GM08714 (cell line): ENCODE data around the gene APH1B.

Experiments used
- H3K4me3 ChIP-seq: fragments of 200-500 bp; sonication (Bioruptor generic); 2 replicates; pipeline ENCODE4 v1.5.1; 2014; ENCODE audit warnings: mild to moderate bottlenecking, low read length, inconsistent platforms
- ZNF274 ChIP-seq: IDR thresholded peaks from 2 replicates; pipeline ENCODE4 v1.6.1; 2012; ENCODE audit warnings: mild to moderate bottlenecking, low read depth, low read length

Gene APH1B

DNA sequence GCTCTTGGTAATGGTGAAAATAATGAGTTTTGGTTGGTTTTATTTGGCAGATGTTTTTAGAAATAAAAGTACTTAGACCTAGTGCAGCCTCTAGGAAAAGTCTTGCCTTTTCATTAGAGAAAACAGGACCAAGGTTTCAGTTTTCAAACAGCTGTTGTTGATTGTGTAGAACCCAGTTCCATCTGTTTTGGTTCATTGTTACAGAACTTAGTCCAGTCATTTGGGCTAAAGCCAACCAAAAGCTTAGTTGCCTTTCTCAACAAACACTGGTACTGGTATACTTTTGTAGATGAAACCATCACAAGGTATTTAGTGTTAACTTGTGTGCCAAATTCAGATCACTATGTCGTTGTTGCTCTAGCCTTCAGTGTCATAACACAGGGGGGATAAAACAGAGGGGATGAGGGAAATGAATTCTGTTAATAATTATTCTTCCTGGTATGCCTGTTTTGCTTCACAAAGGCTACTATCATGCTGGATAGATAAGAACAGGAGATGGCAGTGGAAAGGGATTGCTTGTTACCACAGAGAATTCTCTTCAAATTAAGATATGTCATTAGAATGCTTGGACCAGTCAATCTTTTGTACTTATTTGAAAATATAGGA is 12.6 kb upstream of the APH1B start:
- H3K4me3 ChIP-seq = no peak overlapping the region
- TF ChIP-seq ZNF274 = no peak

DNA sequence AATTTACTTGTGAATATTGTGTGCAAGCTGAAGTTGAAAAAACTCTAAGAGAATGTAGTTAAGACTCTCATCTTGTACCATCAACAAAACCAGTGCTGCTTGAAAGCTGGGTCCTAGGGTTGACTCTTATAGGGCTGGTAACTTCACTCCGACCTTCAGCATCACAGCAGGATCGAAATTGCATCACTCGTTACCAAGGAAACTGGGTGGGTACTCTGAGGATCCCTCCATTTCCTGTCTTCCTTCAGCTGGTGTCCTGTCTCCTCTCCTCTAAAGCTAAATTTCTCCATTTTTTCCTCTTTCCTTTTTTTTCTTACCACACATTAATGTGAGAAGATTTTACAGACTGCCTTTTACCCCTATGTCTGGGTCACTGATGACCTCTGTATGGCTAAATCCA is 3.0 kb upstream of the APH1B start:
- no peak overlapping the region for H3K4me3 ChIP-seq
- no peak for TF ChIP-seq ZNF274

DNA sequence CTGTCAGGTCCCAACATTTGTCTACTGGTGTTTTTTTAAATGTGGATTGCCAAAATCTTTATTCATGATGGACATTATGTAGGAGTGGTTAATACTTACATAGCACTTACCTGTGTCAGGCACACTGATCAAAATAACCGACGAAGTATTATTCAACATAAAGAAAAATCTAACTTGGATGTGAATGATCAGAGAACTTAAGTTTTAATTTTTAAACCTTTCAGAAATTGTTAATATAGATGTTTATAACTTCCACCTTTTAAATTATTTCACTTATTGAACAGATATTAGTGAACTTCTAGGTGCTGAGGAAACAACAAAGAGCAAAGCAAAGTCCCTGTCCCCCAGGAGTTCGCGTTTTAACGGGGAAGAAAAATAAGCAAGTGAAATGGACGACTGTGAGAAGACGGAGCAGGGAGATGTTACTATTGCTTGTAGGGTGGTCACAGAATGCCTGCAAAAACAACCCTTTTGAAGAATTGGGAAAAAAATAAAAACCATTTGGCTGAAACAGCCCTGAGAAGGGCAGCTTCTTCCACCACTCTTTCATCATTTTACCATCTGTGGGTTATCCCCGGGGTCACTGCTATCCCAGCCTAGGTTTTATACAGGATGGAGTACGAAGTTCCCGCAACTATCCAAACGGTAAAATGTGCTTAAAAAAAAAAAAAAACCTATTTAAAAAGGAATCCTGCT is 915 bp upstream of the APH1B start:
- TF ChIP-seq ZNF274 = no peak
- peak overlapping the region; percentile 82 for H3K4me3 ChIP-seq

DNA sequence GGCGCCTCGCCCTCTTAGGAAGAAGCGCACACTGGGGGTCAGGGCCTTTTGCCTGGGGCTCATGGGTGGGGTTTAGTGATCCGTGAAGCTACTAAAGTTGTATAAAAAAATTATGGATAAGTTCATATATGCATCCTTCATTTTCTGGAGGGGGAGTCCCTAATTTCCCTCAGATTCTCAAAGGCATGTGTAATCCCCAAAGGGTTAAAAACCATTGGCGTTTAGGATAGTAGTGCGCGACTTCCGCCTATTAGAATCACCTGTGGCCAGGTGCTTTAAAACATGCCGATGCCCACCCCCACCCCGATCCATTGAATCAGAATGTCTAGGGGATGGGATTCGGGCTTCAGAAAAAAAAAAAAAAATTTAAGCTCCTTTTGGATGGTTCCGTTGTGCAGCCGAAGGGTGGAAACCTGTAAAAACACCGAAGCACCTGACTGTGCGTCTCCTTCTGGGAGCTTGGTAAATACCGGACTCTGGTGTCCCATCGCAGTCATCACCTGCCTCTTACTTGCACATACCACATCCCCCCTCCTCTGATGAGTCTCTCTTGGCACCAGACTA is 570 bp downstream of the APH1B start:
- H3K4me3 ChIP-seq = peak overlapping the region; percentile 85
- no peak for TF ChIP-seq ZNF274

DNA sequence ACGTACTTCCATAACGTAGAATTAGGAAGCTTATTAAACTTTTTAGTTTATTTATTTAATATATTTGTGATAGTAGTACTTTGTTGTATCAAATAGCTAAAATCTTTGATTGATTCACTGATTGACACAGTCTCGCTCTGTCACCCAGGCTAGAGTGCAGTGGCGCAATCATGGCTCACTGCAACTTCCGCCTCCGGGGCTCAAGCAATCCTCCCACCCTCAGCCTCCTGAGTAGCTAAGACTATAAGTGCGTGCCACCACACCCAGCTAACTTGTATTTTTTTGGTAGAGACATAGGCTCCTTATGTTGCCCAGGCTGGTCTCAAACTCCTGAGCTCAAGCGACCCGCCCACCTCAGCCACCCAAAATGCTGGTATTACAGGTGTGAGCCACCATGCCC is 5.7 kb downstream of the APH1B start:
- TF ChIP-seq ZNF274 = no peak
- no peak overlapping the region for H3K4me3 ChIP-seq

DNA sequence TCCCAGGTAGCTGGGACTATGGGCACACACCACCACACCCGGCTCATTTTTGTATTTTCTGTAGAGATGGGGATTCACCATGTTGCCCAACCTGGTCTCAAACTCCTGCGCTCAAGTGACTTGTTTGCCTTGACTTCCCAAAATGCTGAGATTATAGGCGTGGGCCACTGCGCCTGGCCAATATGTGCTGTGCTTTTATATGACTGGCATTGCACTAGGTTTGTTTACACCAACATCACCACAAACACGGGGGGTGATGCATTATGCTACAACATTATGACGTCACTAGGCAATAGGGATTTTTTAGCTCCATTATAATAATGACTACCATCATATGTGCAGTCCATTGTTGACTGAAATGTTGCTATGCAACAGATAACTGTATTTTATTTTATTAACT is 6.9 kb downstream of the APH1B start:
- no peak overlapping the region for H3K4me3 ChIP-seq
- no peak for TF ChIP-seq ZNF274

DNA sequence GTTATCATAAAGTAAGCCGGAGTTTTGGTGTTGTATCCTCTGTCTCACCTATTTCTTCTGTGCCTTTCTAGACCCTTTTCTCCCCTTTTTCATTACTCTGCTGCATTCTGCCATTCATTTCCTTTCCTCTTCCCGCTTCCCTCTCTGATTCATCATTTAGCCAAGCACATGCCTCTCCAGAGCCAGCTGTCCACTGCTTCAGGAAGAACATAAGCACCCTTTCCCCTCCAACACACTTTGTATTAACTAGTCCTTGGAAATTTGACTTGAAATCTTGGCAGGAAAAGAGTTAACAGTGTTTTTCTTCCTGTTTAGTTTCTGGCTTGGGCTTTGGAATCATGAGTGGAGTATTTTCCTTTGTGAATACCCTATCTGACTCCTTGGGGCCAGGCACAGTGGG is 9.7 kb downstream of the APH1B start:
- no peak overlapping the region for H3K4me3 ChIP-seq
- no peak for TF ChIP-seq ZNF274

DNA sequence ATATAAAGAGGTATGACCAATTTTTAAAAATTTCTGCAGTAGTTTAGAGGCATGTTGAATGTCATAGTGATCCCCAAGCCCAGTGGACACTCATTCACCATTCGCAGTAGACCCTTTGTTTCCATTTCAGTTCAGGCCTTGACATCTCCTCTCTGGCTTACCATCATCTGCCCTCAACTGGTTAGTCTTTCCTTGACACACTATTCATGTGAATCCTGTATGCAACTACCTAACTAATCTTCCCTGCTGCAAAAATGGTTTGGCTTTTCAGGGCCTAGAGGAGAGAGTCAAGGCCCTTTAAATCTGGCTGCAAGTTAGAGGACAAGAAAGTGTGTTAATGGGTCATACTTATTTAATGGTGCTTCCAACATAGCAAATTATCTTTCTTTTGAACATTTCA is 10.9 kb downstream of the APH1B start:
- no peak overlapping the region for H3K4me3 ChIP-seq
- TF ChIP-seq ZNF274 = no peak

DNA sequence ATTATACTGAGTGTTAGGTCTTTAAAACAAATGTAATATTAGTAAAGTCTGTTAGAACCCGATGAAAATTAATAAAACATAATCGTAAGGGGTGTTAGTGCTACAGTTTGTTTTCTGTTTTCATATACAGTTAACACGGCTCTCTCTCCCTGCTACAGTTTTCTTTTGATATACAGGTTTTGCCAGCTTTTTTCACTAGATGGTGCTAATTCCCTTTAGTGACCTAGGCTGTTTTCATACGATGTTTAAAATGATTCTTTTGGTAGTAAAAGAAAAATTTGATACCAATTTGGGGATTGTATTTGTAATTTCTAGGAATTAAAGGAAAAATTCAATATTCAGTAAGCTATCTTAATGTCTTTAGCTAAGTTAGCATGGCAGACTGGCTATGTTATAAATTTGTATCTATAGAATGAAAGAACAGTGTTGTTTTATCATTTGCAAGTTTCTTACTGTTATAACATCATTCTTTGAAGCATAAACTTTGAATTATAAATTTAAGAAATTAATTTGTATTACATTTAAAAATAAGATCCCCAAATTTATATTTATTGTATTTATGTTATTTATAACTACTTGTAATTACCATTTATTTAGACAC is 11.5 kb downstream of the APH1B start:
- no peak overlapping the region for H3K4me3 ChIP-seq
- no peak for TF ChIP-seq ZNF274

DNA sequence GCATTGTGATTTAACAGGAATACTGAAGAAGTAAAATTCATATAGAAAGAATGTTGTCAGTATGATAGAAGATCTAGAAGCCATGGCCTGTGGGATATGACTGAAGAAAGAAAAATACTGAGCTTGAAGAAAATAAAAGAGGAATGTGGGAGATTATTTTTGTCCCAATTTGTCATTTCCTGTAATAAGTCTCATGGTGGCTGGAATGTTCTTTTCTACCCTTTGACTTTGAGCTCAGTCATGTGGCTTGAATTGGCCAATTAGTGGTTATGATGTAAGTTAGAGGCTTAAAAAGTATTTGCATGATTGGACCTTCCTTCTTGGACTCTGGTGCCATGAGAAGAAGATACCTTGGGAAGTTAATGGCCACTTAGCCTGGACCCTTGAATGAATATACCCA is 14.1 kb downstream of the APH1B start:
- no peak for TF ChIP-seq ZNF274
- H3K4me3 ChIP-seq = no peak overlapping the region

DNA sequence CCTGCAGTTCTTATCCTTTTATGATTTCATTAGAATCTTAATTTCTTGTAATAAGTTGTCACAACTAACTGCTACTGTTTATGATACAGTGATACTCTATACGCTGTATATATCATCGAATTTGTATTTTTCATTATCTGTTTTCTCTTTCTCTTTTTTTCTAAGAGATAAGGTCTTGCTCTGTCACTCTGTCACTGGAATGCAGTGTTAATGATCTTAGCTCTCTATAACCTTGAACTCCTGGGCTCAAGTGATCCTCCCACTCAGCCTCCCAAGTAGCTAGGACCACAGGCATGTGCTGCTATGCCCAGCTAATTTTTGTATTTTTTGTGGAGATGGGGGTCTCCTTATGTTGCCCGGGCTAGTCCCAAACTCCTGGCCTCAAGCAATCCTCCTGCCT is 14.8 kb downstream of the APH1B start:
- no peak for TF ChIP-seq ZNF274
- no peak overlapping the region for H3K4me3 ChIP-seq

DNA sequence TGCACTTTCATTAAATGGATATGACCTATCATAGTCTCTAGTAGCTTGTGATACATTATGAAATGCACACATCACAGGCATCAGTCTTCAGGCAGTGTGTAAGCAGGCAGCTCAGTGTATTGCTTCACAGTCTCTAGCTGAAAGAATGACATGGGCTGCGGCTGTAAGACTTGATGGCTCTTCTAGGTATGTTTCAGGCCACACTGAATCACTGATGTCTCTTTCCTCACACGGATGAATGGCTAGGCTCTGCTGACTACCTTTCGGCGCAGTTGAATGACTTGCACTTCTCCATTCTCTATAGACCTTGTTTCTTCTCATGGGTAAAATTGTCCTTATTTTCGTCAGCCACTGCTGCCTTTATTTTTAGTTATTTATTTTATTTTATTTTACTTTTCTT is 15.4 kb downstream of the APH1B start:
- H3K4me3 ChIP-seq = no peak overlapping the region
- no peak for TF ChIP-seq ZNF274

DNA sequence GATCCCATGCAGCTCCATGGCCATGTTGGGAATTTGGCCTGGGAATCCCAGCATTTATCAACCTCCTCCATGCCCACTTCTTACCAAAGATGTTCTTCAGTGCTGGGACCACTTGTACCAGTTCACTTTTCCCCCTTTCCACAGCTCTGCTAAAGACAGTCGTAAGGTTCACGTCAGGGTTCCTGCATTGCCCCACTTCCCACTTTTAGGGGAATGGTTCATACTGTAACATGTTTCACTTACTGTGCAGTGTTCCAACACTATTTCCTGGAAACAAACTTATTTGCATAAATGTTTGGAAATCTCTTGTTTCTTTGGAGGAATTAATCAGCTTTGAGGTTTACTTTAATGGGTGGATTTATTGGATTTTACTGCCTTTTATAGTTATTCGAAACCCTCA is 17.0 kb downstream of the APH1B start:
- TF ChIP-seq ZNF274 = no peak
- no peak overlapping the region for H3K4me3 ChIP-seq

DNA sequence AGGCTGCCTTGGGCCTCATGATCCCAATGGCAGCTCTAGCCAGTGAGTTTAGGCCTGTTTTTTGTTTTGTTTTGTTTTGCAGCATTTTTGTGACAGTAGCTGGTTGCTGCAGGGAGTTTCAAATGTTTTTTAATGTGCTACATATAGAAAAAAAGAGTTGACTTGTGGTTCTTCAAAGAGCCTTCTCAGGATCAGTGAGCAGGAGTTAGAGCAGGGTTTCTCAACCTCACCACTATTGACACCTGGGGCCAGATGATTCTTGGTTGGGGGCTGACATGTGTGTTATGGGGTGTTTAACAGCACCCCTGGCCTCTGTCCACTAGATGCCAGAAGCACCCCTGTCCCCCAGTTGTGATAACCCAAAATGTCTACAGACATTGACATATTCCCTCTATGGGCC is 17.9 kb downstream of the APH1B start:
- H3K4me3 ChIP-seq = no peak overlapping the region
- TF ChIP-seq ZNF274 = no peak

DNA sequence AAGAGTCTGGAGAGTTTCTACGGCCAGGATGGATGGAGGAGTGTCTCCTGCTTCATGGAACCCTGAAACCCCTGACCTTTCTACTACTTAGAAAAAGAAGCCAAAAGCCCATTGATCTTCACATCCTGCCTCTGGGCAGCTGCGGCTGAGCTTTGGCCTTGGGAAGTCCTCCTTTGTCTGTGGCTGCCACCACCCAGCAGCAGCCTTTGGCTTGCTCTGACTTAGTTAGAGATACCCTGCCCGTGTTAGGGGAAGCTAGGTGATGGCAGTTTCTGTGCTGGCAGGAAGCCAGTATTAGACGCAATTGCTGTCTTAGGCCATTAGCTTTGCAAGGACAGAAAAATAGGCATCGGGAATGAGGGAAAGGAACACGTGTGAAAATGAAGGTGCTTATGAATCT is 18.8 kb downstream of the APH1B start:
- no peak overlapping the region for H3K4me3 ChIP-seq
- no peak for TF ChIP-seq ZNF274
